Panc1 (cell line): Measurements from ENCODE around the gene FAM219B. TPM values are rescaled to one million over a fixed set of nuclear protein-coding genes. Genes with fewer than 3 reads are reported as not detected.

Experiments used
- ATAC-seq: fragments of 200-7000 bp; cut with Tn5 transposase; 2 replicates; pipeline ENCODE4 v1.9.1; 2020; ENCODE audit warnings: mild to moderate bottlenecking, moderate library complexity
- BruUV-seq: library from RNA; stranded (reverse); fragments of 400-500 nt; replicated peaks from 2 replicates; lab custom pipeline; 2021; lab: Mats Ljungman, UMichigan
- CTCF ChIA-PET: fragments of 300-600 bp; sonication (Branson Sonifier 250); formaldehyde crosslinking; loops from one replicate; lab custom pipeline; 2022; ENCODE audit warnings: antibody characterized with exemption; lab: Charles Lee
- POLR2A ChIA-PET: fragments of 300-600 bp; sonication (Branson Sonifier 250); formaldehyde crosslinking; loops from one replicate; lab custom pipeline; 2022; ENCODE audit warnings: antibody characterized with exemption; lab: Charles Lee
- DNase-seq: peaks from one replicate; pipeline ENCODE4 v3.0.0-alpha.2; 2010; ENCODE audit warnings: low read depth, low spot score
- H3K27ac ChIP-seq: 2 replicates; pipeline ENCODE4 v1.5.1; 2011; ENCODE audit warnings: mild to moderate bottlenecking, low read length, inconsistent platforms
- H3K27me3 ChIP-seq: fragments of 200-500 bp; sonication (Bioruptor generic); 2 replicates; pipeline ENCODE4 v1.6.0; 2014; ENCODE audit warnings: low read length, inconsistent platforms; ENCODE audit not compliant: control insufficient read depth, insufficient read depth
- H3K36me3 ChIP-seq: fragments of 200-500 bp; sonication (Bioruptor generic); 2 replicates; pipeline ENCODE4 v1.5.1; 2014; ENCODE audit warnings: inconsistent platforms, mild to moderate bottlenecking, low read length, moderate library complexity; ENCODE audit not compliant: control insufficient read depth, insufficient read depth
- H3K4me1 ChIP-seq: 2 replicates; pipeline ENCODE4 v1.5.1; 2011; ENCODE audit warnings: inconsistent platforms, mild to moderate bottlenecking, low read length, moderate library complexity; ENCODE audit not compliant: control insufficient read depth, insufficient read depth
- H3K4me3 ChIP-seq, 2 experiments: 2 replicates each; pipeline ENCODE4 v1.5.1; 2011 to 2012; ENCODE audit warnings: low read depth in 2 of 2, low read length in 2 of 2, mild to moderate bottlenecking in 2 of 2, inconsistent platforms in 1 of 2, moderate library complexity in 1 of 2
- H3K9me3 ChIP-seq: fragments of 200-500 bp; sonication (Bioruptor generic); 2 replicates; pipeline ENCODE4 v1.5.1; 2014; ENCODE audit warnings: low read depth, mild to moderate bottlenecking, inconsistent platforms, low read length, moderate library complexity; ENCODE audit not compliant: control insufficient read depth, insufficient read depth
- POLR2AphosphoS5 ChIP-seq: IDR thresholded peaks from 2 replicates; pipeline ENCODE4 v1.6.1; 2012; ENCODE audit warnings: mild to moderate bottlenecking, low read depth, low read length, moderate library complexity
- SIN3A ChIP-seq: IDR thresholded peaks from 2 replicates; pipeline ENCODE4 v1.6.1; 2012; ENCODE audit warnings: low read depth, mild to moderate bottlenecking, low read length, moderate library complexity, borderline replicate concordance; ENCODE audit not compliant: insufficient read depth
- TCF7L2 ChIP-seq: IDR thresholded peaks from 2 replicates; pipeline ENCODE4 v1.6.1; 2011; ENCODE audit warnings: mild to moderate bottlenecking, low read depth, low read length, inconsistent platforms
- in situ Hi-C: cut with HindIII; loops from 2 replicates; pipeline ENCODE4 v1.10.0; 2016; ENCODE audit warnings: low sequenced_read_pairs, low pct_unique_long_range_greater_than_20kb
- intact Hi-C: fragments of 100-400 bp; cut with micrococcal nuclease; formaldehyde crosslinking; loops from one replicate; pipeline ENCODE4 v1.10.0; 2022; ENCODE audit not compliant: unreplicated experiment
- total RNA-seq: library from RNA; stranded (reverse); gene quantifications from one replicate; pipeline ENCODE4 v1.2.1, GENCODE V29; 2021; ENCODE audit not compliant: unreplicated experiment
- TF ChIP-seq, protein P1 (sequence below), 2 experiments: IDR thresholded peaks; 2 replicates each; pipeline ENCODE4 v1.6.1; 2011 to 2012; ENCODE audit warnings: low read depth in 2 of 2, control low read depth in 1 of 2, low read length in 1 of 2, mild to moderate bottlenecking in 1 of 2, moderate library complexity in 1 of 2; ENCODE audit not compliant: insufficient read depth in 1 of 2
- TF ChIP-seq, protein P2 (sequence below): fragments of 450-650 bp; IDR thresholded peaks from 2 replicates; pipeline ENCODE4 v1.5.1; 2017; ENCODE audit warnings: mild to moderate bottlenecking

The FAM219B gene
- total RNA-seq, 1 experiment from 2014 or later: 68.6 TPM

DNA sequence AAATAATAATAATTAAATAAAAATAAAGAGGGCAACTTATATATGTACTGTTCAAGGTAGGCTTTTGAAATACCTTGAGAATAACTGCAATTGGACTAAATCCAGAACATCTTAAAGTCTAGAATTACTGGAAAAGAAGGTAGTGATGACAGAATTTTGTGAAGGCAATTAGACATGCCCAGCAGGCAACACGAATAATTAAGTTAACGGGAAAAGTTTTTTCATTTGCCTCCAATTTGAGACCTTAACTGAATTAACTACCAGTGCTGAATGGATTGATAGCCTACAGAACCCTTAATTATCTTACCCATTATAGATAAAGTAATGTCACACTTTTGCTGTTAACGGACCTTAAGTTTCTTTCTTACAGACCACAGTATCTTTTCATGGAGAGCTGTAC is 17.9 kb upstream of the FAM219B start:
- ChIA-PET CTCF (no interaction called here), POLR2A (interaction anchor here (0.6 kb wide), 1 partner anchor 32 kb away, joined by 5 read pairs; no protein-coding TSS in a partner anchor)
- in situ Hi-C loops (no loop called here), intact Hi-C loops (no loop called here)
- DNase-seq: no peak
- no peaks in the 10 kb centered on the region for H3K9me3 ChIP-seq
- no peaks in the 10 kb centered on the region for H3K4me1 ChIP-seq
- TF ChIP-seq POLR2AphosphoS5: no peak
- TF ChIP-seq SIN3A: no peak
- TF ChIP-seq, protein P1, sequence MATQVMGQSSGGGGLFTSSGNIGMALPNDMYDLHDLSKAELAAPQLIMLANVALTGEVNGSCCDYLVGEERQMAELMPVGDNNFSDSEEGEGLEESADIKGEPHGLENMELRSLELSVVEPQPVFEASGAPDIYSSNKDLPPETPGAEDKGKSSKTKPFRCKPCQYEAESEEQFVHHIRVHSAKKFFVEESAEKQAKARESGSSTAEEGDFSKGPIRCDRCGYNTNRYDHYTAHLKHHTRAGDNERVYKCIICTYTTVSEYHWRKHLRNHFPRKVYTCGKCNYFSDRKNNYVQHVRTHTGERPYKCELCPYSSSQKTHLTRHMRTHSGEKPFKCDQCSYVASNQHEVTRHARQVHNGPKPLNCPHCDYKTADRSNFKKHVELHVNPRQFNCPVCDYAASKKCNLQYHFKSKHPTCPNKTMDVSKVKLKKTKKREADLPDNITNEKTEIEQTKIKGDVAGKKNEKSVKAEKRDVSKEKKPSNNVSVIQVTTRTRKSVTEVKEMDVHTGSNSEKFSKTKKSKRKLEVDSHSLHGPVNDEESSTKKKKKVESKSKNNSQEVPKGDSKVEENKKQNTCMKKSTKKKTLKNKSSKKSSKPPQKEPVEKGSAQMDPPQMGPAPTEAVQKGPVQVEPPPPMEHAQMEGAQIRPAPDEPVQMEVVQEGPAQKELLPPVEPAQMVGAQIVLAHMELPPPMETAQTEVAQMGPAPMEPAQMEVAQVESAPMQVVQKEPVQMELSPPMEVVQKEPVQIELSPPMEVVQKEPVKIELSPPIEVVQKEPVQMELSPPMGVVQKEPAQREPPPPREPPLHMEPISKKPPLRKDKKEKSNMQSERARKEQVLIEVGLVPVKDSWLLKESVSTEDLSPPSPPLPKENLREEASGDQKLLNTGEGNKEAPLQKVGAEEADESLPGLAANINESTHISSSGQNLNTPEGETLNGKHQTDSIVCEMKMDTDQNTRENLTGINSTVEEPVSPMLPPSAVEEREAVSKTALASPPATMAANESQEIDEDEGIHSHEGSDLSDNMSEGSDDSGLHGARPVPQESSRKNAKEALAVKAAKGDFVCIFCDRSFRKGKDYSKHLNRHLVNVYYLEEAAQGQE (IDR thresholded peaks at IDR 0.05; ENCODE audit: insufficient read depth in 1 of 2, low read depth in 2 of 2, low read length in 1 of 2): no peak
- no peak for TF ChIP-seq TCF7L2
- TF ChIP-seq, protein P2, sequence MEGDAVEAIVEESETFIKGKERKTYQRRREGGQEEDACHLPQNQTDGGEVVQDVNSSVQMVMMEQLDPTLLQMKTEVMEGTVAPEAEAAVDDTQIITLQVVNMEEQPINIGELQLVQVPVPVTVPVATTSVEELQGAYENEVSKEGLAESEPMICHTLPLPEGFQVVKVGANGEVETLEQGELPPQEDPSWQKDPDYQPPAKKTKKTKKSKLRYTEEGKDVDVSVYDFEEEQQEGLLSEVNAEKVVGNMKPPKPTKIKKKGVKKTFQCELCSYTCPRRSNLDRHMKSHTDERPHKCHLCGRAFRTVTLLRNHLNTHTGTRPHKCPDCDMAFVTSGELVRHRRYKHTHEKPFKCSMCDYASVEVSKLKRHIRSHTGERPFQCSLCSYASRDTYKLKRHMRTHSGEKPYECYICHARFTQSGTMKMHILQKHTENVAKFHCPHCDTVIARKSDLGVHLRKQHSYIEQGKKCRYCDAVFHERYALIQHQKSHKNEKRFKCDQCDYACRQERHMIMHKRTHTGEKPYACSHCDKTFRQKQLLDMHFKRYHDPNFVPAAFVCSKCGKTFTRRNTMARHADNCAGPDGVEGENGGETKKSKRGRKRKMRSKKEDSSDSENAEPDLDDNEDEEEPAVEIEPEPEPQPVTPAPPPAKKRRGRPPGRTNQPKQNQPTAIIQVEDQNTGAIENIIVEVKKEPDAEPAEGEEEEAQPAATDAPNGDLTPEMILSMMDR: no peak
- no peak for ATAC-seq
- H3K27me3 ChIP-seq: no peaks in the 10 kb centered on the region
- H3K36me3 ChIP-seq: peaks cover 42% of the 10 kb centered on the region
- H3K4me3 ChIP-seq: no peak overlapping the region
- no peak overlapping the region for H3K27ac ChIP-seq
- TSS peak; percentile 19 for BruUV-seq

DNA sequence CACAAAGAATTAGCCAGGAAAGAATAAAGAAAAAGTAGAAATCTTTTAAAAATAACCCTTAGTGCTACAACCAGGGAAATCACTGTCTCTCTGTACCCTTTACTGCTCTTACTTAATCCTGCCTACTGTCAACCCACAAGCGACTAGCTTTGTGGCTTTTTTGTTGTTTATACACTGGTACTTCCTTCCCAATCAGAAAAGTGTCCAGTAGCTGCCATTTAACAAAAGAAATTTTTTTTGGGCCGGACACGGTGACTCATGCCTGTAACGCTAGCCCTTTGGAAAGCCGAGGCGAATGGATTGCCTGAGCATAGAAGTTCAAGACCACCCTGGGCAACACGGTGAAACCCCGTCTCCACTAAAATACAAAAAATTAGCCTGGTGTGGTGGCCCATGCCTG is 13.8 kb upstream of the FAM219B start:
- no TSS peak for BruUV-seq
- intact Hi-C loops (no loop called here), in situ Hi-C loops (no loop called here)
- no peak for TF ChIP-seq POLR2AphosphoS5
- TF ChIP-seq, protein P2: no peak
- Histone ChIP-seq H3K36me3 (peaks cover 32% of the 10 kb centered on the region), H3K4me1 (no peaks in the 10 kb centered on the region), H3K27me3 (no peaks in the 10 kb centered on the region), H3K27ac (no peak overlapping the region), H3K4me3 (no peak overlapping the region), H3K9me3 (no peaks in the 10 kb centered on the region)
- no peak for DNase-seq
- ChIA-PET POLR2A (no interaction called here), CTCF (no interaction called here)
- no peak for ATAC-seq
